Kidney (tissue), 14 donors: ENCODE measurements around the gene EEF1G. TPM values are rescaled to one million over a fixed set of nuclear protein-coding genes. Genes with fewer than 3 reads are reported as not detected.

Source experiments
- DNase-seq, 5 donors: peaks; one replicate each; pipeline ENCODE4 v3.0.0-alpha.2; 2013 to 2020
- FAIRE-seq: peaks from 2 replicates; lab custom pipeline; 2012; peaks lifted over from hg19 to GRCh38; lab: Jason Lieb, UNC
- H3K27ac ChIP-seq, 2 donors: one replicate each; pipeline ENCODE4 v1.7.0; 2013; ENCODE audit warnings: low read depth in 2 of 2, low read length in 2 of 2, inconsistent platforms in 1 of 2
- H3K27me3 ChIP-seq: one replicate; pipeline ENCODE4 v1.7.1; 2013; ENCODE audit warnings: low read length, inconsistent platforms; ENCODE audit not compliant: control insufficient read depth, insufficient read depth
- H3K36me3 ChIP-seq, 3 donors: one replicate each; pipeline versions ENCODE4 v1.7.0 to v1.7.1; 2013; ENCODE audit warnings: low read length in 3 of 3, control low read depth in 1 of 3, inconsistent platforms in 1 of 3; ENCODE audit not compliant: insufficient read depth in 3 of 3, control insufficient read depth in 2 of 3
- H3K4me1 ChIP-seq, 3 donors: one replicate each; pipeline versions ENCODE4 v1.7.0 to v1.7.1; 2013; ENCODE audit warnings: low read length in 3 of 3, inconsistent platforms in 1 of 3, low read depth in 1 of 3; ENCODE audit not compliant: control insufficient read depth in 2 of 3, insufficient read depth in 2 of 3
- H3K4me3 ChIP-seq, 3 donors: one replicate each; pipeline versions ENCODE4 v1.7.0 to v1.8.1; 2013; ENCODE audit warnings: low read length in 3 of 3, control low read depth in 1 of 3, inconsistent platforms in 1 of 3
- H3K9ac ChIP-seq, 3 donors: one replicate each; pipeline versions ENCODE4 v1.7.0 to v1.7.1; 2013; ENCODE audit warnings: low read length in 3 of 3, control low read depth in 1 of 3, inconsistent platforms in 1 of 3
- H3K9me3 ChIP-seq, 3 donors: one replicate each; pipeline versions ENCODE4 v1.7.0 to v1.7.1; 2013; ENCODE audit warnings: low read length in 3 of 3, control low read depth in 1 of 3, inconsistent platforms in 1 of 3; ENCODE audit not compliant: control insufficient read depth in 2 of 3, insufficient read depth in 1 of 3
- CTCF ChIP-seq: IDR thresholded peaks from 3 replicates; pipeline ENCODE4 v1.5.1; 2012; ENCODE audit warnings: mild to moderate bottlenecking, moderate library complexity, borderline replicate concordance; ENCODE audit not compliant: insufficient read depth; ENCODE audit errors: extremely low read depth
- intact Hi-C: fragments of 100-400 bp; cut with DNase I; formaldehyde crosslinking; loops from one replicate; pipeline ENCODE4 v1.11.1; 2022
- polyA plus RNA-seq: library from polyadenylated mRNA; stranded (reverse); fragments of 350-450 nt; fragmentation: Illumina TruSeq; extraction: RNeasy Lipid Tissue Mini Kit (QIAGEN cat#74804); gene quantifications from one replicate; pipeline ENCODE4 v1.2.3, GENCODE V29; 2014; ENCODE audit warnings: low read depth, low replicate concordance; ENCODE audit not compliant: insufficient read depth
- total RNA-seq: library from RNA; stranded (reverse); fragmentation: NEBNext Ultra II Directional; extraction: Animal tissue kit (Norgen Biotek cat#: 25700); gene quantifications from one replicate; pipeline ENCODE4 v1.2.1, GENCODE V29; 2021
- donor health status: control.
- donor health status: control.
- donor health status: control.
- donor health status: control.
- donor health status: control.
- donor health status: DM: yes; HTN: yes; CAD: no.
- donor health status: Normal renal cell carcinoma (clear cell type).

Gene EEF1G
- total and polyA plus RNA-seq, 2 donors from 2014 or later, result 1,136 to 1,809 TPM

- no peak for FAIRE-seq
- H3K27ac ChIP-seq, result no peak overlapping the region
- no peaks in the 10 kb centered on the region for H3K27me3 ChIP-seq
- no peak for TF ChIP-seq CTCF
- no peaks in the 10 kb centered on the region for H3K9me3 ChIP-seq
- H3K4me1 ChIP-seq, result peaks cover 0 to 11% (median 6%) of the 10 kb centered on the region in 3 donors
- DNase-seq, result no peak
- intact Hi-C loops, result no loop called here
- H3K36me3 ChIP-seq, result peaks cover 15 to 52% (median 26%) of the 10 kb centered on the region in 3 donors
- no peak overlapping the region for H3K9ac ChIP-seq
- no peak overlapping the region for H3K4me3 ChIP-seq
Measured at GRCh38 chr11:62569611-62570010, 4.1 kb downstream of the EEF1G start.

- no peak for TF ChIP-seq CTCF
- intact Hi-C loops, result no loop called here
- FAIRE-seq (no peak), DNase-seq (peak in 1 of 5 donors; percentile 15)
- H3K27me3 ChIP-seq, result no peaks in the 10 kb centered on the region
- peaks cover 0 to 3% (median 0%) of the 10 kb centered on the region in 3 donors for H3K4me1 ChIP-seq
- no peak overlapping the region for H3K4me3 ChIP-seq
- peaks cover 15 to 57% (median 30%) of the 10 kb centered on the region in 3 donors for H3K36me3 ChIP-seq
- no peak overlapping the region for H3K9ac ChIP-seq
- no peak overlapping the region for H3K27ac ChIP-seq
- no peaks in the 10 kb centered on the region for H3K9me3 ChIP-seq
Measured at GRCh38 chr11:62567018-62567633, 6.6 kb downstream of the EEF1G start.

GRCh38 chr11:62566247-62566646, 7.4 kb downstream of the EEF1G start:
- H3K36me3 ChIP-seq, result peaks cover 17 to 56% (median 30%) of the 10 kb centered on the region in 3 donors
- intact Hi-C loops, result no loop called here
- no peaks in the 10 kb centered on the region for H3K27me3 ChIP-seq
- no peak overlapping the region for H3K4me3 ChIP-seq
- H3K9ac ChIP-seq, result no peak overlapping the region
- H3K27ac ChIP-seq, result no peak overlapping the region
- H3K4me1 ChIP-seq, result peaks cover 0 to 3% (median 0%) of the 10 kb centered on the region in 3 donors
- TF ChIP-seq CTCF, result no peak
- DNase-seq, result no peak
- no peaks in the 10 kb centered on the region for H3K9me3 ChIP-seq
- no peak for FAIRE-seq
